ENCODE measurements around the gene PMPCA. TPM values are rescaled to one million over a fixed set of nuclear protein-coding genes. Genes with fewer than 3 reads are reported as not detected.

The PMPCA gene
- total RNA-seq, 1 donor from 2014 or later = 61.3 TPM

GRCh38 chr9:136407911-136408310 is 2.5 kb upstream of the PMPCA start:
- TF ChIP-seq CTCF (IDR thresholded peaks at IDR 0.05; ENCODE audit: unreplicated experiment) = no peak
- Mint-ChIP-seq H3K27me3 (ENCODE audit: unreplicated experiment) (peaks cover 18% of the 10 kb centered on the region), H3K9me3 (ENCODE audit: unreplicated experiment) (no peaks in the 10 kb centered on the region), H3K27ac (ENCODE audit: unreplicated experiment) (no peak overlapping the region), H3K4me1 (ENCODE audit: unreplicated experiment) (peaks cover 27% of the 10 kb centered on the region), H3K36me3 (ENCODE audit: low read depth, unreplicated experiment) (peaks cover 21% of the 10 kb centered on the region), H3K4me3 (ENCODE audit: unreplicated experiment) (peak overlapping the region; percentile 39)
- no peak for DNase-seq (ENCODE audit: low spot score)

GRCh38 chr9:136409557-136410455 is 652 bp upstream of the PMPCA start:
- H3K27me3 Mint-ChIP-seq (ENCODE audit: unreplicated experiment) = peaks cover 18% of the 10 kb centered on the region
- peak; percentile 34 for DNase-seq (ENCODE audit: low spot score)
- peaks cover 27% of the 10 kb centered on the region for H3K4me1 Mint-ChIP-seq (ENCODE audit: unreplicated experiment)
- peaks cover 36% of the 10 kb centered on the region for H3K36me3 Mint-ChIP-seq (ENCODE audit: low read depth, unreplicated experiment)
- no peak for TF ChIP-seq CTCF (IDR thresholded peaks at IDR 0.05; ENCODE audit: unreplicated experiment)
- H3K9me3 Mint-ChIP-seq (ENCODE audit: unreplicated experiment) = no peaks in the 10 kb centered on the region
- H3K27ac Mint-ChIP-seq (ENCODE audit: unreplicated experiment) = peak overlapping the region; percentile 70
- peak overlapping the region; percentile 91 for H3K4me3 Mint-ChIP-seq (ENCODE audit: unreplicated experiment)

- peaks cover 27% of the 10 kb centered on the region for H3K4me1 Mint-ChIP-seq (ENCODE audit: unreplicated experiment)
- peak overlapping the region; percentile 98 for H3K4me3 Mint-ChIP-seq (ENCODE audit: unreplicated experiment)
- no peak for TF ChIP-seq CTCF (IDR thresholded peaks at IDR 0.05; ENCODE audit: unreplicated experiment)
- no peak for DNase-seq (ENCODE audit: low spot score)
- peaks cover 12% of the 10 kb centered on the region for H3K27me3 Mint-ChIP-seq (ENCODE audit: unreplicated experiment)
- H3K27ac Mint-ChIP-seq (ENCODE audit: unreplicated experiment) = peak overlapping the region; percentile 92
- no peaks in the 10 kb centered on the region for H3K9me3 Mint-ChIP-seq (ENCODE audit: unreplicated experiment)
- peaks cover 36% of the 10 kb centered on the region for H3K36me3 Mint-ChIP-seq (ENCODE audit: low read depth, unreplicated experiment)
Measured at GRCh38 chr9:136411378-136411777, 920 bp downstream of the PMPCA start.

- Mint-ChIP-seq H3K27me3 (ENCODE audit: unreplicated experiment) (peaks cover 12% of the 10 kb centered on the region), H3K27ac (ENCODE audit: unreplicated experiment) (no peak overlapping the region), H3K9me3 (ENCODE audit: unreplicated experiment) (no peaks in the 10 kb centered on the region), H3K4me3 (ENCODE audit: unreplicated experiment) (no peak overlapping the region), H3K4me1 (ENCODE audit: unreplicated experiment) (peaks cover 27% of the 10 kb centered on the region), H3K36me3 (ENCODE audit: low read depth, unreplicated experiment) (peaks cover 41% of the 10 kb centered on the region)
- no peak for TF ChIP-seq CTCF (IDR thresholded peaks at IDR 0.05; ENCODE audit: unreplicated experiment)
- DNase-seq (ENCODE audit: low spot score) = no peak
Measured at GRCh38 chr9:136412962-136413361, 2.5 kb downstream of the PMPCA start.

- no peak for TF ChIP-seq CTCF (IDR thresholded peaks at IDR 0.05; ENCODE audit: unreplicated experiment)
- Mint-ChIP-seq H3K27me3 (ENCODE audit: unreplicated experiment) (peaks cover 2% of the 10 kb centered on the region), H3K36me3 (ENCODE audit: low read depth, unreplicated experiment) (peaks cover 41% of the 10 kb centered on the region), H3K4me3 (ENCODE audit: unreplicated experiment) (no peak overlapping the region), H3K27ac (ENCODE audit: unreplicated experiment) (no peak overlapping the region), H3K4me1 (ENCODE audit: unreplicated experiment) (peaks cover 6% of the 10 kb centered on the region), H3K9me3 (ENCODE audit: unreplicated experiment) (no peaks in the 10 kb centered on the region)
- DNase-seq (ENCODE audit: low spot score) = no peak
Measured at GRCh38 chr9:136416427-136416826, 6.0 kb downstream of the PMPCA start.

Data from endothelial cell (in vitro differentiated cells).